ENCODE results near the gene PAIP2B.
"Not testable (repeated sequence)": the region's sequence is repeated elsewhere in the genome, so short reads cannot be mapped to it uniquely, and the experiment has no call there.

PAIP2B gene, protein sequence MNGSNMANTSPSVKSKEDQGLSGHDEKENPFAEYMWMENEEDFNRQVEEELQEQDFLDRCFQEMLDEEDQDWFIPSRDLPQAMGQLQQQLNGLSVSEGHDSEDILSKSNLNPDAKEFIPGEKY

GRCh38 chr2:71226965-71227560 lies at the start of gene PAIP2B:
Gene PAIP2B (minus strand): TSS chr2:71227103. CDS start chr2:71202589, 24,514 bp downstream.
- DNase-seq, result peak; percentile 84

- no peak for DNase-seq
These were observed 49.0 kb upstream of the PAIP2B start for GRCh38 chr2:71275939-71276310.

DNA sequence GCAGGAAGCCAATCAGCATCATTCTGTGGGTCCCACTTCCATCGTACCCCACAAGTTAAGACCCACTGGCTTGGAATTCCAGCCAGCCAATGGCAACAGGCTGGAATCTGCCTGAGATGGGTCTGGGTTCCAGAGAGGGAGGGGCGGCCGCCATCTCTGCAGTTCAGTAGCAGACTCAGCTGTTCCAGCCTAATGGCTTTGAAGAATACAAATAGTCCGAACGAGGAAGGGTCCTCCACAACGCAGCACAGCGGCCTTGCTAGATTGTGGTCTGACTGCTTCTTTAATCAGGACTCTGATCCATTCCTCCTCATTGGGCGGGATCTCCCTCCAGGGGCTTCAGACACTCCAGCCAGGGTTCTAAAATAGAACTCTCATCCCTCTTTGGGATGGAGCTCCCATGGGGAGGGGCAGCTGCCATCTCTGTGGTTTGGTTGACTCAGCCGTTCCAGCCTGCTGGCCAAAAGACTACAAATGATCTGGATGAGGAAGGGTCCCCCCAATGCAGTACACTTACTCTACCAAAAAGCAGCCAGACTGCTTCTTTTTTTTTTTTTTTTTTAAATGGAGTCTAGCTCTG lies 42.7 kb upstream of the PAIP2B start:
- no peak for DNase-seq

DNA sequence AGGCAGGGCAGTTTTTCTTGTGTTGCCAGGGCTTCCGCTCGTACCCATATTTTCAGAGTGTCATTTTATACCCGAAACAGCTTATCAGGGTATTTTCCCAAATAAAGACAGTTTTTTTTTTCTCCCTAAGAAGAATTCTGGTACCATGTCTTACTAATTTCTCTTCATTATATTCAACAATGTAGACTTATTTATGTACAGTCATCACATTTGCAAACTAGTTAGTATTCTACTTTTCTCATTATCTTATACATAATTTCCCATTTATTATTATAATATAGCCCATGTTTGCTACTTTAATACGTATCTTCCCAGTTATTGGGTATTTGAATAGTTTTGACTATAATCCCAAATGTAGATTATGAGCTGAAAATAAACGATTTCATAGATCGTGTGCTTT lies 36.5 kb upstream of the PAIP2B start:
- DNase-seq, result no peak

DNA sequence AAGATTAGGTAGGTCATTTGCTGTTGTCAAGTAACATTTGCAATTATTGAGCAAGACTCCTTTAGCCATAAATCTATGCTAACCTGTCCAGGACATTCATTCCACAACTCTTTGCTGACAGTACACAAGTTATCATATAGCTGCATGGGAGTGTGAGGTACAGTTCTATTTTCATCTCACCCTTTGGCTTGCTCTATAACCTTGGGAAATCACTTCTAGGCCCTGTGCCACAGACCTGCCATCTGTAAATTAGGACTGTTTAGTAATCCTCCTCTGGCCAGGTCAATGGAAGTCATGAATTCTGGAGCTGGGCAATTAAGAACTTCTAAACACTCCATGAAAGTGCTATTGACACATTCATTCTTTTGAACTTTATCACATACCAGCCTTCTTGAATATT lies 34.6 kb upstream of the PAIP2B start:
- no peak for DNase-seq

- DNase-seq, result no peak
These were observed 29.5 kb upstream of the PAIP2B start for GRCh38 chr2:71256421-71256820.

DNA sequence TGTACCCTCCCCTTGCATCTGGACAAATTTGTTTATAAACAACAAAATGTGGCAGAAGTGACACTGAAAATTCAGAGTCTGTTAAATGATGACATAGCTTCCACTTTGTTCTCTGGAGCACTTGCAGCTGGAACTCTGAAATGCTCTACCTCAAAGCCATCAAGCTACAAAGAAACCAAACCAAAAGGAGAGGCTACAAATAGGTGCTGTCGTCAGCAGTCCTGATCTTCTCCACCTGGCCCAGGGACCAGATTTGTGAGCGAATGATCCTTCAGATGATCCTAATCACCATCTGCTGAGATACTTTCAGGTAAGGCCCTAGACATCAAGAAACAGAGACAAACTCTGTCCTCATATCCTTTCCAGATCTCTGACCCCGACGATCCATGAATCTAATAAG lies 27.9 kb upstream of the PAIP2B start:
- DNase-seq, result no peak

- DNase-seq, result no peak
These were observed 27.2 kb upstream of the PAIP2B start for GRCh38 chr2:71254078-71254477.

DNA sequence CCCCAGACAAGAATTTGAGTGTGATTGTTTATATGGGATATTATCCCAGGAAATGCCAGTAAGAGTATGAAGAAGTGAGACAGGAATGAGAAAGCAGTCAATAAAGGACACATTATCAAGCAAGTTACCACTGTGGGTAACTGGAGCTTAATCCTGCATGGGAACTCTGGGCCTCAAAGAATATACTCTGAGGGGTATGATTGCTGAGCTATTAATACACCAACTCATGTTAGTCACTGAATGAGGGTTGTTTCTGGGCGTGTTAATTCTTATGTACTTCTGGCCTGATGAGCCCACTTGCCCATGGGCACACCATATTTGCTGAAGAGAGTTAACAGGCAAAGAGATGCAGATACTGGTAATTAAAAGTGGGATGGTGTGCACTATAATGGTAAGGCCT lies 26.6 kb upstream of the PAIP2B start:
- DNase-seq, result no peak

GRCh38 chr2:71252862-71253261 lies 26.0 kb upstream of the PAIP2B start:
- DNase-seq, result no peak

DNA sequence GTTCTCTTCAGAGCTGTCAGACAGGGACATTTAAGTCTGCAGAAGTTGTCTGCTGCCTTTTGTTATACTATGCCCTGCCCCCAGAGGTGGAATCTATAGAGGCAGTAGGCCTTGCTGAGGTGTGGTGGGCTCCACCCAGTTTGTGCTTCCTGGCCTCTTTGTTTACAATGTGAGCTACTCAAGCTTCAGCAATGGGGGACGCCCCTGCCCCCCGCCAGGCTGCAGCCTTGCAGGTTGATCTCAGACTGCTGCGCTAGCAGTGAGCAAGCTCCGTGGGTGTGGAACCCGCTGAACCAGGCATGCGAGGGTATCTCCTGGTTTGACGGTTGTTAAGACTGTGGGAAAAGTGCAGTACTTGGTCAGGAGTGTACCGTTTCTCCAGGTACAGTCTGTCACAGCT lies 24.0 kb upstream of the PAIP2B start:
- DNase-seq, result no peak

GRCh38 chr2:71244302-71244660 lies 17.4 kb upstream of the PAIP2B start:
- DNase-seq, result no peak

DNA sequence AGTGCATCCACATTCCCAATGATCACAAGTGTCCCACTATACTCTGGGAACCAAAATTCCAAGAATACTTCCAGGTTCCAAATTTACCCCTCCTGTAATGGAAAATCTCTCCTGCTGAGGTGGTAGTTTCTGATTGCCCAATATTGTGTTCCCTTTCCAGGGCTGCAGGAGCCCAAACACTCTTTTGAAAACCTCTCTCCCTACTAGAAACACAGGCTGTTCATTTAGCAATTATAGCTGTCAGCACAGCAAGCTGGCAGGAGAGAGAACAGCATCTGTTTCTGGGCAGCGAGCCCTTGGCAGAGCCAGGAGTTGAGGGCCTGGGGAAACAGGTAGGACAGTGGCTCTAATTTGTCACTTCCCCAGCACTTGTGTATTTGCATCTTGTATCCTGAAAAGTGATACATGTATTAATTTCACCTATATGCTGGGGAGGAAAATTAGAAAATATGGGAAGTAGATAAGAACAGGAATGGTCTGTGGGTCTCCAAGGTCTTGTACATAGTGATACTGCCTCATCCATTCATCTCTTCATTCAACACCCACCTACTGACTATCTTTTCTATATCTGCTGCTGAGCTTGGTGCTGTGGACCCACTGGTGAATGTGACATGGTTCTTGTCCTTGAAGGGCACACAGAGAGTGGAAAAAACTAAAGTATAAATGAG lies 16.9 kb upstream of the PAIP2B start:
- DNase-seq, result no peak

GRCh38 chr2:71240794-71241193 lies 13.9 kb upstream of the PAIP2B start:
- no peak for DNase-seq

DNA sequence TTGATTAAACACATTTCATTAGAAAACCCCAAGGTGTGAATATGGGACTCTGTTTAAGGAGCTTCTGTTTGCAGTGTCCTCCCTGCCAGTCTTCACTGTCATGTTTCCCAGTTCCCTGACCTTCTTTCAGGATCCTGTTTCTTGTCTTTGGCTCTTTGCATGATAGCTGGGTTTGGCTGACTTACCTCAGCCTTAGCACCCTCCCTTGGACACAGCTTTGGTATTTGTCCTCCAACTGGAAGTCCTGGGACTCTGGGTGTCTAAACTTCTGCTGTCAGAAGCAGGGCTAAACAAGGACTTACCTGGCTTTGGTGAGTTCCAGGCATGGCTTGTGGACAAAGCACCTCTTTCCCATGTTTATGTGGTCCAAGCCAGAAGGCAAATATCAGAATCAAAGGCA lies 11.2 kb upstream of the PAIP2B start:
- no peak for DNase-seq

- no peak for DNase-seq
These were observed 9.2 kb upstream of the PAIP2B start for GRCh38 chr2:71235930-71236587.

DNA sequence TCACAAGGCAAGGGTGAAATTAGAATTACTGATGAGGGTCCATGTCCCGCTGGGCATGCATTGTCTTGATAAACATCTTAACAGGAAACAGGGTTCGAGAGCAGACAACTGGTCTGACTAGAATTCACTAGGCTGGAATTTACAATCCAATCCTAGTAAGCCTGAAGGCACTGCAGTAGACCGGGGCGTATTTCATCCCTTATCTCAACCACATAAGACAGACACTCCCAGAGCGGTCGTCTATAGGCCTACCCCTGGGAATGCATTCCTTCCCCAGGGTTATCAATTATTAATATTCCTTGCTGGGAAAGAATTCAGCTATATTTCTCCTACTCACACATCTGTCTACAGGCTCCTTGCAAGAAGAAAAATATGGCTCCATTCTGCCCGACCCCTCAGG lies 6.2 kb upstream of the PAIP2B start:
- DNase-seq, result not testable (repeated sequence)

DNA sequence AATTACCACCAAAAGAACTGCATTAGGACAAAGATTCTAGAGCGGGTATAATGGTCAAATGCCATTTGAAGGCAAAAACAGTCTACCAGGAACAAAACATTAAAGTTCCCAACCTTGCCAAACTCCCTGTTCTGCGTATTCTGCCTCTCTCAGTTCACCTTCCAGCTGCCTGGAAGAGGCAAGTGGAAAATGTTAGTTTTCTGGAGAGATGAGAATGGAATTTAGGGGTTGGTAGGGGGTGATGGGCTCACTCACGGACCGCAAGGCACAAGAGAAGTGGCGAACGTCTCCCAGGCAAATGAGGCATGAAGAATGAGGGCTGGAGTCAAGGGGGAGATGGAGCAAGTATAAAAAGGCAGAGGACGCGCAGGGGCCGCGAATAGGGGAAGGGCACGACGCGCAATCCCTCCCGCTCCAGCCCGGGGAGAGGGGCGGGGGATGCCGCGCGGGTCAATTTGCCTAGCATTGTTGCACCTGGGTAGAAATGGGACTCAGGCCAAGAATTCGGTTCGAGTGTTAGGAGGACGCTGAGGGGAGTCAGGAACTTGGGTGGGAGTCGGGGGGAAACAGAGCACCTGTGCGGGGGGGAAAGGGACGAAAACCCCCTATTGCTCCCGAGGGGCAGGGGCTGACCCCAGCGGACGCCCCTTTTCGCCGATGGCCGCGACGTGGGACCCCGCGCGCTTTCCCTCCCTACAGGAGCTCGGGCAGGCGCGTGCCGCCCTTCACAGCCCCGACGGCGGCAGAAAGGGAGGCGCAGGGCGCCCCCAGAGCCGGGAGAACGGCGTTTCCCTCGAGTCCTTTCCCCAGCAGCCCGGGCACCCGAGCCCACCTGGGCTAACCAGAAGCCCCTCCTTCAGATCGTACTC lies 573 bp downstream of the PAIP2B start:
- no peak for DNase-seq

DNA sequence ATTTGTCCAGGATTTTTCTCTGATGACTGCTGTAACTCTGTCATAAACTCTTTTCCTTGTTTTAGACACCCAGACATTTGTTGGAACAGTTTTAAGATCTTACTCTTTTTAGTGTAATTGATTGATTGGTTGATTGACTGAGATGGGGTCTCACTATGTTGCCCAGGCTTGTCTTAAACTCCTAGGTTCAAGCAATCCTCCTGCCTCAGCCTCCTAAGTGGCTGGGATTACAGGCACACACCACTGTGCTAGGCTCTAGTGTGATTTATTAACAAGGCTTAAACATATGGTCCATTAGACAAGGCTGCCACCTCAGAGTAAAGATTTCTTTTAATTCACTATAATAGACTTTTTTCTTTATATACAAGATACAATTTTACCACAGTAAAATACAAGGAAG lies 2.0 kb downstream of the PAIP2B start:
- no peak for DNase-seq

DNA sequence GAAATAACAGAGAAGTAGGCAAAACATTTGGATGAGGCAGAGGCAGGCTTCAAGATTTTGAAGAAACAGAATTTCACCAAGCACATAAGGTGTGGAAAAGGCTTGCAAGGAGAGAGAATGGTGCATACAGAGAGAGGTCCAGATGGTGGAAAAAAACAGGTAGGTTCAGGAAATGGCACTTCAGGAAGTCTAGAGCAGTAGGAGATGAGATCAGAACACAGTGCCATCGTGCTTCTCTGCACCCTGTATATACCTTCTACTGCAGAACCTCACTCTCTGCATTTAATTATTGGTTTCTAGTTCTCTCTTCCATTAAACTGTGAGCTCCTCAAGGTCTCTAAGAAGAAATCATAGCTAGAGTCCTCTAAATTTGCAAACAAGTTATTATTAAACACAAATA lies 2.4 kb downstream of the PAIP2B start:
- no peak for DNase-seq

- DNase-seq, result no peak
These were observed 3.1 kb downstream of the PAIP2B start for GRCh38 chr2:71223767-71224333.

- DNase-seq, result no peak
These were observed 6.2 kb downstream of the PAIP2B start for GRCh38 chr2:71220743-71221142.

DNA sequence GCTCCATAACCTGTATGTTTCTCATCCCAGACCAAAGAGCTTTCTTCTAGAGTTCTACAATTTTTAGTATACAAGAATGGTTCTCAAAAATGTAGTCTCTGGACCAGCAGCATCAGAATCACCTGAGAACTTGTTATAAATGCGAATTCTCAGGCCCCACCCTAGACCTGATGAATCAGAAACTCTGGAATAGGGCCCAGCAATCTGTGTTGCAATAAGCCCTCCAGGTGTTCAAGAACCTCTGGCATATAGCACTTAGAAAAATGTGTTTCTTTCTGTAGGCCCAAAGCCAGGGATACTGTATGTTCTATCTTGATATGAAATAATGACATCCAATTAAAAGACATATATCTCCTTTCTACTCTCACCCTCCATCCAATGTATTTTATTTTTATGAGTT lies 10.4 kb downstream of the PAIP2B start:
- no peak for DNase-seq
